ENCODE measurements around the gene PCDHB15. TPM values are rescaled to one million over a fixed set of nuclear protein-coding genes. Genes with fewer than 3 reads are reported as not detected.

The PCDHB15 gene
- polyA plus RNA-seq, 1 donor from 2014 or later, result 11.2 TPM

- H3K79me2 ChIP-seq (replicated peaks; ENCODE audit: insufficient read depth, low read length), result no peaks in the 10 kb centered on the region
- H3K9ac ChIP-seq (ENCODE audit: low read length), result no peak overlapping the region
- H3K27ac ChIP-seq (ENCODE audit: low read length), result no peak overlapping the region
- H3K4me3 ChIP-seq (ENCODE audit: low read length), result no peak overlapping the region
- H2AFZ ChIP-seq (ENCODE audit: low read depth, low read length), result no peak overlapping the region
- H3F3A ChIP-seq (ENCODE audit: insufficient read depth, low read length, poor library complexity, severe bottlenecking), result no peaks in the 10 kb centered on the region
- H3K27me3 ChIP-seq (ENCODE audit: insufficient read depth, low read depth, low read length), result no peaks in the 10 kb centered on the region
- no peaks in the 10 kb centered on the region for H3K9me3 ChIP-seq (ENCODE audit: low read length)
- no peak overlapping the region for H3K4me2 ChIP-seq (ENCODE audit: low read length)
- TF ChIP-seq SMC3 (conservative IDR thresholded peaks at IDR 0.05; ENCODE audit: poor library complexity) (no peak), EZH2 (IDR thresholded peaks at IDR 0.05; ENCODE audit: borderline replicate concordance, insufficient read depth, low read length, poor library complexity, severe bottlenecking) (no peak), CTCF (IDR thresholded peaks at IDR 0.05; ENCODE audit: poor library complexity, severe bottlenecking) (no peak), RAD21 (conservative IDR thresholded peaks at IDR 0.05) (no peak), EP300 (conservative IDR thresholded peaks at IDR 0.05; ENCODE audit: poor library complexity, severe bottlenecking) (no peak), REST (IDR thresholded peaks at IDR 0.05; ENCODE audit: borderline replicate concordance) (no peak), MXI1 (conservative IDR thresholded peaks at IDR 0.05; ENCODE audit: poor library complexity, severe bottlenecking) (no peak), TAF1 (IDR thresholded peaks at IDR 0.05; ENCODE audit: low read depth) (no peak), POLR2AphosphoS5 (IDR thresholded peaks at IDR 0.05) (no peak)
- H3K9me2 ChIP-seq (ENCODE audit: insufficient read depth, low read length), result no peaks in the 10 kb centered on the region
- no peaks in the 10 kb centered on the region for H4K20me1 ChIP-seq (ENCODE audit: insufficient read depth)
- H3K36me3 ChIP-seq (ENCODE audit: insufficient read depth, low read length), result no peaks in the 10 kb centered on the region
Measured at GRCh38 chr5:141298376-141298775, 53.2 kb downstream of the PCDHB15 start.

Other genes with a start within 250 kb of the PCDHB15 start
- gene PCDHB1, start 194.0 kb upstream of the PCDHB15 start, polyA plus RNA-seq, result 0.10 TPM in 1 of 2 replicates, not detected in the other
- gene PCDHB2, start 150.8 kb upstream of the PCDHB15 start, polyA plus RNA-seq, result 103 and 105 TPM in 2 replicates
- 3.9 and 4.9 TPM in 2 replicates for gene PCDHB3, start 144.9 kb upstream of the PCDHB15 start, polyA plus RNA-seq
- gene PCDHB4, start 123.6 kb upstream of the PCDHB15 start, polyA plus RNA-seq, result 4.2 and 4.3 TPM in 2 replicates
- 4.5 and 4.7 TPM in 2 replicates for gene PCDHB5, start 110.2 kb upstream of the PCDHB15 start, polyA plus RNA-seq
- 1.6 and 1.7 TPM in 2 replicates for gene PCDHB6, start 95.3 kb upstream of the PCDHB15 start, polyA plus RNA-seq
- 0.99 and 2.1 TPM in 2 replicates for gene PCDHB7, start 72.8 kb upstream of the PCDHB15 start, polyA plus RNA-seq
- gene PCDHB8, start 67.6 kb upstream of the PCDHB15 start, polyA plus RNA-seq, result 0.76 and 0.81 TPM in 2 replicates
- 2.1 and 2.8 TPM in 2 replicates for gene PCDHB16, start 63.0 kb upstream of the PCDHB15 start, polyA plus RNA-seq
- gene PCDHB9, start 58.2 kb upstream of the PCDHB15 start, polyA plus RNA-seq, result 4.8 and 4.9 TPM in 2 replicates
- gene PCDHB10, start 53.0 kb upstream of the PCDHB15 start, polyA plus RNA-seq, result 8.7 and 9.6 TPM in 2 replicates
- gene PCDHB11, start 45.8 kb upstream of the PCDHB15 start, polyA plus RNA-seq, result 2.7 and 3.7 TPM in 2 replicates
- 1.3 and 2.2 TPM in 2 replicates for gene PCDHB12, start 36.7 kb upstream of the PCDHB15 start, polyA plus RNA-seq
- gene PCDHB13, start 31.5 kb upstream of the PCDHB15 start, polyA plus RNA-seq, result 1.0 and 1.6 TPM in 2 replicates
- gene PCDHB14, start 22.1 kb upstream of the PCDHB15 start, polyA plus RNA-seq, result 12.6 and 18.3 TPM in 2 replicates
- gene SLC25A2, start 58.7 kb downstream of the PCDHB15 start, polyA plus RNA-seq, result not detected in 2 replicates
- 173 and 198 TPM in 2 replicates for gene TAF7, start 75.4 kb downstream of the PCDHB15 start, polyA plus RNA-seq
- gene PCDHGA1, start 85.1 kb downstream of the PCDHB15 start, polyA plus RNA-seq, result 0.19 and 0.50 TPM in 2 replicates
- 0.21 and 0.26 TPM in 2 replicates for gene PCDHGA2, start 93.4 kb downstream of the PCDHB15 start, polyA plus RNA-seq
- 0.10 and 0.26 TPM in 2 replicates for gene PCDHGA3, start 98.4 kb downstream of the PCDHB15 start, polyA plus RNA-seq
- gene PCDHGB1, start 104.7 kb downstream of the PCDHB15 start, polyA plus RNA-seq, result 0.46 and 0.68 TPM in 2 replicates
- 0.38 TPM in 1 of 2 replicates, not detected in the other for gene PCDHGA4, start 109.6 kb downstream of the PCDHB15 start, polyA plus RNA-seq
- 0.30 and 0.43 TPM in 2 replicates for gene PCDHGB2, start 114.6 kb downstream of the PCDHB15 start, polyA plus RNA-seq
- gene PCDHGA5, start 118.8 kb downstream of the PCDHB15 start, polyA plus RNA-seq, result 0.25 TPM in 1 of 2 replicates, not detected in the other
- not detected in 2 replicates for gene PCDHGB3, start 124.8 kb downstream of the PCDHB15 start, polyA plus RNA-seq
- gene PCDHGA6, start 128.5 kb downstream of the PCDHB15 start, polyA plus RNA-seq, result 0.09 TPM in 1 of 2 replicates, not detected in the other
- not detected in 2 replicates for gene PCDHGA7, start 137.3 kb downstream of the PCDHB15 start, polyA plus RNA-seq
- 9.3 and 13.0 TPM in 2 replicates for gene PCDHGB4, start 142.3 kb downstream of the PCDHB15 start, polyA plus RNA-seq
- 0.19 and 0.38 TPM in 2 replicates for gene PCDHGA8, start 147.2 kb downstream of the PCDHB15 start, polyA plus RNA-seq
- 0.17 and 0.54 TPM in 2 replicates for gene PCDHGB5, start 152.6 kb downstream of the PCDHB15 start, polyA plus RNA-seq
- gene PCDHGA9, start 157.4 kb downstream of the PCDHB15 start, polyA plus RNA-seq, result 0.11 TPM in 1 of 2 replicates, not detected in the other
- gene PCDHGB6, start 162.6 kb downstream of the PCDHB15 start, polyA plus RNA-seq, result 29.2 and 34.4 TPM in 2 replicates
- 7.3 and 8.1 TPM in 2 replicates for gene PCDHGA10, start 167.6 kb downstream of the PCDHB15 start, polyA plus RNA-seq
- gene PCDHGB7, start 172.3 kb downstream of the PCDHB15 start, polyA plus RNA-seq, result 4.7 and 5.1 TPM in 2 replicates
- gene PCDHGA11, start 175.7 kb downstream of the PCDHB15 start, polyA plus RNA-seq, result 0.32 and 0.62 TPM in 2 replicates
- gene PCDHGA12, start 185.1 kb downstream of the PCDHB15 start, polyA plus RNA-seq, result 0.11 and 0.56 TPM in 2 replicates
- gene PCDHGC3, start 230.6 kb downstream of the PCDHB15 start, polyA plus RNA-seq, result 2.1 and 2.8 TPM in 2 replicates
- gene PCDHGC4, start 239.6 kb downstream of the PCDHB15 start, polyA plus RNA-seq, result 4.3 and 6.4 TPM in 2 replicates
- gene PCDHGC5, start 243.7 kb downstream of the PCDHB15 start, polyA plus RNA-seq, result 0.51 and 0.54 TPM in 2 replicates